Tibial nerve (tissue), 4 donors: Measurements from ENCODE around the gene SUGCT. TPM values are rescaled to one million over a fixed set of nuclear protein-coding genes. Genes with fewer than 3 reads are reported as not detected.

Experiments used
- DNase-seq, 2 donors: peaks; one replicate each; pipeline ENCODE4 v3.0.0-alpha.2; 2019; ENCODE audit warnings: low spot score in 2 of 2
- H3K27ac ChIP-seq, 4 donors: fragments of 200-600 bp; sonication (generic) in 3 of 4; one replicate each; pipeline ENCODE4 v1.5.1; 2017 to 2019; ENCODE audit warnings: mild to moderate bottlenecking in 1 of 4
- H3K27me3 ChIP-seq, 2 donors: fragments of 200-600 bp; sonication (generic) in 1 of 2; one replicate each; pipeline versions ENCODE4 v1.5.1 to v1.6.0; 2017 to 2019
- H3K36me3 ChIP-seq, 3 donors: fragments of 200-600 bp; sonication (generic); one replicate each; pipeline ENCODE4 v1.5.1; 2018 to 2019
- H3K4me1 ChIP-seq, 4 donors: fragments of 200-600 bp; sonication (generic) in 3 of 4; one replicate each; pipeline ENCODE4 v1.5.1; 2017 to 2019
- H3K4me3 ChIP-seq, 4 donors: fragments of 200-600 bp; sonication (generic) in 3 of 4; one replicate each; pipeline ENCODE4 v1.5.1; 2017 to 2019; ENCODE audit warnings: mild to moderate bottlenecking in 1 of 4, moderate library complexity in 1 of 4
- H3K9me3 ChIP-seq, 4 donors: fragments of 200-600 bp; sonication (generic) in 3 of 4; one replicate each; pipeline ENCODE4 v1.5.1; 2017 to 2019
- CTCF ChIP-seq, 5 experiments: fragments of 200-600 bp in 3 of 5; fragments of 450-650 bp in 2 of 5; sonication (generic) in 3 of 5; IDR thresholded peaks; one replicate each; pipeline ENCODE4 v1.5.1; 2016 to 2019; ENCODE audit warnings: antibody characterized with exemption in 5 of 5, mild to moderate bottlenecking in 3 of 5, moderate library complexity in 2 of 5
- EP300 ChIP-seq, 2 donors: sonication (generic); formaldehyde crosslinking; IDR thresholded peaks; one replicate each; pipeline ENCODE4 v1.6.1; 2017; ENCODE audit warnings: antibody characterized with exemption in 2 of 2, mild to moderate bottlenecking in 1 of 2
- POLR2A ChIP-seq, 2 donors: fragments of 450-650 bp; IDR thresholded peaks; one replicate each; pipeline ENCODE4 v1.6.1; 2017; ENCODE audit warnings: antibody characterized with exemption in 2 of 2, mild to moderate bottlenecking in 2 of 2, moderate library complexity in 2 of 2
- WGBS, 2 donors: methylation state at CpG; one replicate each; pipeline ENCODE4 v1.1.5; 2018; 5-methylcytosine and 5-hydroxymethylcytosine counted together
- total RNA-seq, 4 donors: library from RNA; depleted of rRNA; stranded (reverse); fragments of >200 nt; gene quantifications; one replicate each; pipeline ENCODE4 v1.1.0, GENCODE V29; 2016

The SUGCT gene
- total RNA-seq, 4 donors from 2014 or later = 2.7 to 20.8 (median 6.2) TPM

DNA sequence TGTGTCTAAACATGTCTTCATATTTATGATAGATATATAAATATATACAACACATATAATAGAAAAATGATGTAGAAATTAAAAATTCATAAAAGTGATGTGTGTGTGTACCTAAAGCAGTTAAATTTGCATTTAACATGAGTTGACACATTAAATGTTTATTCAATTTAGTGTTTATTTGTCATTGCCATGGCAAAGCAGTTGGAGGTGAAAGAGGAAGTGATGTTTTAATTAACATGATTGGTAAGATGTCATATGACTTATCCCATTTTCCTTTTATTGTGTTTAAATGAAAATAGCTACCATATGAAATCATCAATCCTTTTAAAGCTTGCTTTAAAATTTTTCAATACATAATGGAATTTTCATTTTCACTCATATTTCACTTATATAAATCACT is 452.6 kb downstream of the SUGCT start:
- no peak for TF ChIP-seq POLR2A (IDR thresholded peaks at IDR 0.05)
- no peak for TF ChIP-seq EP300 (IDR thresholded peaks at IDR 0.05)
- no peak for TF ChIP-seq CTCF (IDR thresholded peaks at IDR 0.05)
- Histone ChIP-seq H3K27ac (no peak overlapping the region), H3K27me3 (no peaks in the 10 kb centered on the region), H3K4me1 (no peaks in the 10 kb centered on the region), H3K4me3 (no peak overlapping the region), H3K9me3 (peaks cover 0 to 6% (median 0%) of the 10 kb centered on the region in 4 donors), H3K36me3 (no peaks in the 10 kb centered on the region)
- no peak for DNase-seq

DNA sequence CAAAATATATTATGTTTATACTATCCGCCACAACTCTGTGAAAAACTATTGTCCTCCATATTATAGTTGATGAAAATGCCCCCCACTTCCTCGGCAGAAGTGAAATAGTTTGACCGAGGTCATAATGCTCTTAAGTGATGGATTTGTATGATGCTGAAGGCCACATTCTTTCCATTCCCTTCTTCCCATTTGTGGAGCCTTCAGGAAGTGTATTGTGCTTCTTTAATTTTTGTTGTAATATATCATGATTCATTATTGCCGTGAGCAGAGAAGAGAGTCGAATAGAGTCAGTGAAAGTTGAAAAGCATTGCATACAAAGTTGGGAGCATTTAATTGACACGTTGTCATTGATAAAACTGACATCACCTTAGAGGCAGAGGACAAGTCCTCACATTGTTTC is 460.3 kb downstream of the SUGCT start:
- H3K9me3 ChIP-seq = peaks cover 0 to 6% (median 0%) of the 10 kb centered on the region in 4 donors
- H3K36me3 ChIP-seq = no peaks in the 10 kb centered on the region
- WGBS, 2 donors = 53 to 62% methylated on average over 6 of the region's 6 CpGs
- H3K4me3 ChIP-seq = no peak overlapping the region
- no peak for TF ChIP-seq POLR2A (IDR thresholded peaks at IDR 0.05)
- H3K4me1 ChIP-seq = peaks cover 0 to 5% (median 0%) of the 10 kb centered on the region in 4 donors
- H3K27ac ChIP-seq = no peak overlapping the region
- H3K27me3 ChIP-seq = no peaks in the 10 kb centered on the region
- no peak for DNase-seq

DNA sequence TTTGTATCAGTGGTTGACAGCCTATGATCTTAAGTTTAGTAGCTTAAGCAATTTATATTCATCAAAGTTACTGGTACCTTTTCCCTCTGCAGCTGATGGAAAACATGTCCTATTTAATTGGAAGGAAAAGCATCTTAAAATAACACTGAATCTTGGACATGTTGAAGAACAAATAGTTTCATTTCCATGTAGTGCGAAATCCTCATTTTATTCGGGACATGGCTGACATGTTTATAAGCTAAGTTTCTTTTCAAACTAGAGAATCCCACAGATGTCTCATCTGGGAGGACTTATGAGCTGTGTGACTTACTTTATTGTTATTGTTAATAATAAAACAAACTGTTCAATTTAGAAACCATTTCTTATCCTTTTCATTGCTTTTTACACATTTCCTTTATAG is 461.0 kb downstream of the SUGCT start:
- H3K4me3 ChIP-seq = no peak overlapping the region
- H3K9me3 ChIP-seq = peaks cover 0 to under 1% (median 0%) of the 10 kb centered on the region in 4 donors
- H3K27ac ChIP-seq = no peak overlapping the region

DNA sequence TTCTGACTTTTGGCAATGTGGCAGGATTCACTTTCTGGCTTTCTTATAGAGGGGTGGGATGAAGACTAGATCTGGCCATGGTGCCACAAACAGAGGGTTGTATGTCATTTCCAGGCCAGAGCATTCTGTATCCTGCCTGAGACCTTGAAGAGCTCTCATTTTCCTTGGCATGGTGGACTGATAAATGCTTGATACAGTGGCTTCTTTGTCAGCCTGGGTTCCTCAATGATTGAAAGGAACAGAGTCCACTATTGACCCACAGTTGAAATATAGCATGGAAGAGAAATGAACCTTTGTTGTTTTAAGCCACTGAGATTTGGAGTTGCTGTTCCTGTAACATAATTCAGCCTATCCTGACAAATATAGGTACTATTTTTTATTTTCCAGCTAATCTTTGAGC is 462.7 kb downstream of the SUGCT start:
- no peaks in the 10 kb centered on the region for H3K27me3 ChIP-seq
- DNase-seq = no peak
- H3K36me3 ChIP-seq = no peaks in the 10 kb centered on the region
- TF ChIP-seq EP300 (IDR thresholded peaks at IDR 0.05) (no peak), CTCF (IDR thresholded peaks at IDR 0.05) (no peak)
- H3K9me3 ChIP-seq = no peaks in the 10 kb centered on the region
- no peak overlapping the region for H3K4me3 ChIP-seq
- no peak overlapping the region for H3K27ac ChIP-seq
- peaks cover 0 to 5% (median 0%) of the 10 kb centered on the region in 4 donors for H3K4me1 ChIP-seq

More for the DNA sequence above, 461.0 kb downstream of the SUGCT start:
- Histone ChIP-seq H3K4me1 (peaks cover 0 to 5% (median 0%) of the 10 kb centered on the region in 4 donors), H3K27me3 (no peaks in the 10 kb centered on the region), H3K36me3 (no peaks in the 10 kb centered on the region)
- DNase-seq = no peak
- no peak for TF ChIP-seq CTCF (IDR thresholded peaks at IDR 0.05)
- no peak for TF ChIP-seq POLR2A (IDR thresholded peaks at IDR 0.05)
- no peak for TF ChIP-seq EP300 (IDR thresholded peaks at IDR 0.05)
- 58 to 62% methylated on average over 2 of the region's 2 CpGs for WGBS, 2 donors

DNA sequence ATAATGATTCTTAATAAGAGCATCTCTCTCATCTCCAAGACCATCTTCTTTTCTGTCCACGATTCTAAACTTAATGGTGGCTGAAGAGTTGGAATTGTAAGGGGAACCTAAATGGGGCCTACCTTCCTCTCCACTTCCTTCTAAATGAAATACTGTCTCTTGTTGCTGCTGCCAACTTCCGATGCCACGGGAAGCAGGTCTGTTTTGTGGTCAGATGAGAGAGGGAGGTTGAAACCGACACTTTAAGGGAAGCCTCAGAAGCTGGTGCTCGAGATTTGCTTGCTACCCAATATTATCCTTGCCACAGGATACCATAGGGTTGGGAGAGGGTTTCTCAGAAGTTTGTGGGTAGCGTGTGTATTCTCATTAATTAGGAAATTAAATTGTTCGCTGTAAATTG is 464.1 kb downstream of the SUGCT start:
- H3K9me3 ChIP-seq = no peaks in the 10 kb centered on the region
- no peak for DNase-seq

More for the DNA sequence above, 464.1 kb downstream of the SUGCT start:
- Histone ChIP-seq H3K27me3 (no peaks in the 10 kb centered on the region), H3K36me3 (no peaks in the 10 kb centered on the region), H3K4me3 (no peak overlapping the region), H3K27ac (no peak overlapping the region), H3K4me1 (peaks cover 0 to 5% (median 0%) of the 10 kb centered on the region in 4 donors)
- no peak for TF ChIP-seq CTCF (IDR thresholded peaks at IDR 0.05)
- no peak for TF ChIP-seq EP300 (IDR thresholded peaks at IDR 0.05)
- TF ChIP-seq POLR2A (IDR thresholded peaks at IDR 0.05) = no peak
- 83 to 92% methylated on average over 7 of the region's 7 CpGs for WGBS, 2 donors
